ENCODE data around the gene STUB1.

The STUB1 gene

DNA sequence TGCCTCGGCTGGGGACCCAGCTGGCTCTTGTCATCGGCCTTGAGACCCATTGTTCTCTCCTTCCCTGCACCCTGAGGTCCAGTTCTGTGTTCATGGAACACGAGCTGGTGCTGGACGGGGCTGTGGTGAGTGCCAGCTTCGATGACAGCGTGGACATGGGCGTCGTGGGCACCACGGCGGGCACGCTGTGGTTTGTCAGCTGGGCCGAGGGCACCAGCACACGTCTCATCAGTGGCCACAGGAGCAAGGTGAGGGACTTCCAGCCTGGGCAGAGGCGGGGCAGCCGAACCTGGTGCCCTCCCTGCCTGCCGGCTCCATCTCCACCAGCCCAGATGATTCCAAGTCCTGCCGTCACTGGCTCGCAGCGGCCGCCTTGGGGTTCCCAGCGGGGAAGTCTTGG is 17.6 kb upstream of the STUB1 start:
- no peaks in the 10 kb centered on the region for H3F3A ChIP-seq (ENCODE audit: insufficient read depth, low read length)
- H3K9me2 ChIP-seq (ENCODE audit: low read depth, low read length): no peaks in the 10 kb centered on the region
- peaks cover 12% of the 10 kb centered on the region for H3K4me1 ChIP-seq (ENCODE audit: insufficient read depth, low read length, severe bottlenecking)
- H3K9me3 ChIP-seq (ENCODE audit: low read length): no peaks in the 10 kb centered on the region
- no peak overlapping the region for H3K27ac ChIP-seq (ENCODE audit: low read depth, low read length, poor library complexity, severe bottlenecking)
- TF ChIP-seq, protein P1, sequence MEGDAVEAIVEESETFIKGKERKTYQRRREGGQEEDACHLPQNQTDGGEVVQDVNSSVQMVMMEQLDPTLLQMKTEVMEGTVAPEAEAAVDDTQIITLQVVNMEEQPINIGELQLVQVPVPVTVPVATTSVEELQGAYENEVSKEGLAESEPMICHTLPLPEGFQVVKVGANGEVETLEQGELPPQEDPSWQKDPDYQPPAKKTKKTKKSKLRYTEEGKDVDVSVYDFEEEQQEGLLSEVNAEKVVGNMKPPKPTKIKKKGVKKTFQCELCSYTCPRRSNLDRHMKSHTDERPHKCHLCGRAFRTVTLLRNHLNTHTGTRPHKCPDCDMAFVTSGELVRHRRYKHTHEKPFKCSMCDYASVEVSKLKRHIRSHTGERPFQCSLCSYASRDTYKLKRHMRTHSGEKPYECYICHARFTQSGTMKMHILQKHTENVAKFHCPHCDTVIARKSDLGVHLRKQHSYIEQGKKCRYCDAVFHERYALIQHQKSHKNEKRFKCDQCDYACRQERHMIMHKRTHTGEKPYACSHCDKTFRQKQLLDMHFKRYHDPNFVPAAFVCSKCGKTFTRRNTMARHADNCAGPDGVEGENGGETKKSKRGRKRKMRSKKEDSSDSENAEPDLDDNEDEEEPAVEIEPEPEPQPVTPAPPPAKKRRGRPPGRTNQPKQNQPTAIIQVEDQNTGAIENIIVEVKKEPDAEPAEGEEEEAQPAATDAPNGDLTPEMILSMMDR (IDR thresholded peaks at IDR 0.05; ENCODE audit: low read length): no peak
- no peak for TF ChIP-seq EZH2 (IDR thresholded peaks at IDR 0.05; ENCODE audit: borderline replicate concordance, low read length)
- no peak overlapping the region for H3K4me3 ChIP-seq (ENCODE audit: low read depth, low read length, poor library complexity, severe bottlenecking)
- no peak overlapping the region for H3K9ac ChIP-seq (ENCODE audit: low read length)
- no peaks in the 10 kb centered on the region for H3K27me3 ChIP-seq (ENCODE audit: insufficient read depth, low read length)
- no peak overlapping the region for H3K4me2 ChIP-seq (ENCODE audit: low read length)
- H3K36me3 ChIP-seq (ENCODE audit: insufficient read depth, low read length): peaks cover 34% of the 10 kb centered on the region
- no peak overlapping the region for H2AFZ ChIP-seq (ENCODE audit: low read length)
- H4K20me1 ChIP-seq (ENCODE audit: insufficient read depth, low read length): no peaks in the 10 kb centered on the region
- H3K79me2 ChIP-seq (ENCODE audit: insufficient read depth, low read length): no peaks in the 10 kb centered on the region

DNA sequence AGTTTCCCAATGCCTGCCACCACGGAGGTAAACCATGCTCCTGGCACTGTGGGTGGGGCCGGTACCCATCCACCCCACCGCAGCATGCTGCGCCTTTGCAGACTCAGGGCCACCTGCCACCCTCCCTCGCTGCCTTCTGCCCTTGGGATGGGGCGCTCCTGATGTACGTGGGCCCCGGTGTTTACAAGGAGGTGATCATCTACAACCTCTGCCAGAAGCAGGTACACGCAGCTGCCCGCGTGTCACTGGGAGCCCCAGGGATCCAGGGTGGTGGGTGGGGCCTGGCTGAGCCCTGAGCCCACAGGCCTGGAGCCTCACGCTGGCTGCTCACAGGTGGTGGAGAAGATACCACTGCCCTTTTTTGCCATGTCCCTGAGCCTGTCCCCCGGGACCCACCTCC is 13.6 kb upstream of the STUB1 start:
- Histone ChIP-seq H3K9me3 (ENCODE audit: low read length) (no peaks in the 10 kb centered on the region), H4K20me1 (ENCODE audit: insufficient read depth, low read length) (no peaks in the 10 kb centered on the region), H3K27ac (ENCODE audit: low read depth, low read length, poor library complexity, severe bottlenecking) (no peak overlapping the region), H3F3A (ENCODE audit: insufficient read depth, low read length) (no peaks in the 10 kb centered on the region), H3K4me2 (ENCODE audit: low read length) (no peak overlapping the region), H3K9me2 (ENCODE audit: low read depth, low read length) (no peaks in the 10 kb centered on the region), H3K27me3 (ENCODE audit: insufficient read depth, low read length) (no peaks in the 10 kb centered on the region), H3K36me3 (ENCODE audit: insufficient read depth, low read length) (peaks cover 42% of the 10 kb centered on the region), H3K4me3 (ENCODE audit: low read depth, low read length, poor library complexity, severe bottlenecking) (no peak overlapping the region), H3K4me1 (ENCODE audit: insufficient read depth, low read length, severe bottlenecking) (peaks cover 16% of the 10 kb centered on the region), H3K9ac (ENCODE audit: low read length) (no peak overlapping the region), H3K79me2 (ENCODE audit: insufficient read depth, low read length) (no peaks in the 10 kb centered on the region), H2AFZ (ENCODE audit: low read length) (no peak overlapping the region)
- TF ChIP-seq EZH2 (IDR thresholded peaks at IDR 0.05; ENCODE audit: borderline replicate concordance, low read length): no peak
- TF ChIP-seq, protein P1 (IDR thresholded peaks at IDR 0.05; ENCODE audit: low read length): no peak

DNA sequence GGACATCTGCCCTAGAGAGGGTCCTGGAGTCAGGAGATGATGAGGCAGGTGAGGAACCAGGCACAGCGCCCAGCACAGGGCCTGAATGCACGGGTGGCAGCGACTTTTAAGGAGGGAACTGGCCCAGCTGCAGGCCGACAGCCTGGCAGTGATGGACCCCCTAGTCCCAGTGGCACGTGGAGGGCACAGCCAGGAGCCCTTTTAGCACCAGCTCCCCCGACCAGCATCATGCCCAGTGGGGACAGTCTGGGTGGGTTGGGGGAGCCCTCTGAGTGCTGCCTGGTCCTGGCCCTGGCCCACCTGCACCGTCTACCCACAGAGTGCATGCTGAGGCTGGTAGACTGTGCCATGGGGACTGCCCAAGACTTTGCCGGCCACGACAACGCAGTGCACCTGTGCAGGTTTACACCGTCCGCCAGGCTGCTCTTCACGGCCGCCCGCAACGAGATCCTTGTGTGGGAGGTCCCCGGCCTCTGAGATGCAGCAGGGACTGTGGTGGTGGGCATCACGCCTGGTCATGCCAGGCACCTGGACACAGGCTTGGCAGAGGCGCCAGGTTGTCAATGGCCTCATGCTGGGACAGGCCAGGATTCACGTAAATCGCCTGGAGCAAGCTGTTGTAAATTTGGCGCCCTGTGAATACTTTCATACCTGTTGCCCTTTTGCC is 13.0 kb upstream of the STUB1 start:
- no peaks in the 10 kb centered on the region for H3K79me2 ChIP-seq (ENCODE audit: insufficient read depth, low read length)
- H3K4me1 ChIP-seq (ENCODE audit: insufficient read depth, low read length, severe bottlenecking): peaks cover 16% of the 10 kb centered on the region
- peak overlapping the region; percentile 99 for H3K4me3 ChIP-seq (ENCODE audit: low read depth, low read length, poor library complexity, severe bottlenecking)
- H3K4me2 ChIP-seq (ENCODE audit: low read length): peak overlapping the region; percentile 70
- peak overlapping the region; percentile 67 for H3K9ac ChIP-seq (ENCODE audit: low read length)
- no peaks in the 10 kb centered on the region for H4K20me1 ChIP-seq (ENCODE audit: insufficient read depth, low read length)
- H3K9me2 ChIP-seq (ENCODE audit: low read depth, low read length): no peaks in the 10 kb centered on the region
- no peaks in the 10 kb centered on the region for H3F3A ChIP-seq (ENCODE audit: insufficient read depth, low read length)
- TF ChIP-seq EZH2 (IDR thresholded peaks at IDR 0.05; ENCODE audit: borderline replicate concordance, low read length): no peak
- TF ChIP-seq, protein P1 (IDR thresholded peaks at IDR 0.05; ENCODE audit: low read length): no peak
- H3K9me3 ChIP-seq (ENCODE audit: low read length): no peaks in the 10 kb centered on the region
- H3K36me3 ChIP-seq (ENCODE audit: insufficient read depth, low read length): peaks cover 42% of the 10 kb centered on the region
- H3K27ac ChIP-seq (ENCODE audit: low read depth, low read length, poor library complexity, severe bottlenecking): peak overlapping the region; percentile 59
- no peaks in the 10 kb centered on the region for H3K27me3 ChIP-seq (ENCODE audit: insufficient read depth, low read length)
- H2AFZ ChIP-seq (ENCODE audit: low read length): 0 out of 2 replicates have a peak overlapping the region, but pooled peaks have one; percentile 52

Data from OCI-LY1 (cell line).